H1 (cell line): ENCODE measurements around the gene SLC25A39.

ENCODE experiments used
- CBX5 ChIP-seq: fragments of 300-800, 300-1000 bp; sonication (generic); IDR thresholded peaks from 2 replicates; pipeline ENCODE4 v1.7.1; 2016; ENCODE audit warnings: antibody characterized with exemption, low read length, low read depth
- CEBPB ChIP-seq: IDR thresholded peaks from 2 replicates; pipeline ENCODE4 v1.6.1; 2012; ENCODE audit warnings: low read depth, low read length
- CREB1 ChIP-seq: IDR thresholded peaks from 2 replicates; pipeline ENCODE4 v1.6.1; 2012; ENCODE audit warnings: inconsistent platforms
- POLR2A ChIP-seq, 2 experiments: IDR thresholded peaks; 1 replicate in 1 of 2; 2 replicates in 1 of 2; pipeline ENCODE4 v1.6.1; 2011; ENCODE audit warnings: low read depth in 2 of 2, low read length in 2 of 2, mild to moderate bottlenecking in 2 of 2; ENCODE audit errors: control extremely low read depth in 1 of 2
- POLR2AphosphoS5 ChIP-seq: IDR thresholded peaks from 2 replicates; pipeline ENCODE4 v1.6.1; 2011; ENCODE audit warnings: low read depth, low read length
- RFX5 ChIP-seq: IDR thresholded peaks from 2 replicates; pipeline ENCODE4 v1.6.1; 2011; ENCODE audit warnings: low read depth, low read length, improper control_type of control experiment, borderline replicate concordance
- SIN3A ChIP-seq, 2 experiments: IDR thresholded peaks in 1 of 2; conservative IDR thresholded peaks in 1 of 2; 2 replicates each; pipeline ENCODE4 v1.6.1; 2011 to 2012; ENCODE audit warnings: low read length in 2 of 2, improper control_type of control experiment in 1 of 2, low read depth in 1 of 2, mild to moderate bottlenecking in 1 of 2
- SUZ12 ChIP-seq: fragments of 200-600 bp; sonication (generic); IDR thresholded peaks from 2 replicates; pipeline ENCODE4 v1.6.1; 2012; ENCODE audit warnings: mild to moderate bottlenecking, inconsistent platforms, low read length, moderate library complexity, mixed read lengths
- TAF1 ChIP-seq: IDR thresholded peaks from 2 replicates; pipeline ENCODE4 v1.6.1; 2011; ENCODE audit warnings: mild to moderate bottlenecking, low read depth, low read length
- YY1 ChIP-seq: IDR thresholded peaks from 2 replicates; pipeline ENCODE4 v1.6.1; 2011; ENCODE audit warnings: low read depth, mild to moderate bottlenecking, low read length
- TF ChIP-seq, protein P1 (sequence below), 3 experiments: IDR thresholded peaks; 1 replicate in 2 of 3; 2 replicates in 1 of 3; pipeline versions ENCODE4 v1.5.1 to v1.6.1; 2011; ENCODE audit warnings: low read length in 3 of 3, mild to moderate bottlenecking in 3 of 3, inconsistent platforms in 2 of 3, low read depth in 1 of 3, moderate library complexity in 1 of 3; ENCODE audit not compliant: insufficient read depth in 1 of 3; ENCODE audit errors: control extremely low read depth in 1 of 3
- TF ChIP-seq, protein P2 (sequence below): IDR thresholded peaks from 2 replicates; pipeline ENCODE4 v1.6.1; 2011; ENCODE audit warnings: low read length, improper control_type of control experiment
- TF ChIP-seq, protein P3 (sequence below): IDR thresholded peaks from 2 replicates; pipeline ENCODE4 v1.6.1; 2012; ENCODE audit warnings: low read length, inconsistent platforms

- no peak for TF ChIP-seq YY1
- TF ChIP-seq, protein P1, sequence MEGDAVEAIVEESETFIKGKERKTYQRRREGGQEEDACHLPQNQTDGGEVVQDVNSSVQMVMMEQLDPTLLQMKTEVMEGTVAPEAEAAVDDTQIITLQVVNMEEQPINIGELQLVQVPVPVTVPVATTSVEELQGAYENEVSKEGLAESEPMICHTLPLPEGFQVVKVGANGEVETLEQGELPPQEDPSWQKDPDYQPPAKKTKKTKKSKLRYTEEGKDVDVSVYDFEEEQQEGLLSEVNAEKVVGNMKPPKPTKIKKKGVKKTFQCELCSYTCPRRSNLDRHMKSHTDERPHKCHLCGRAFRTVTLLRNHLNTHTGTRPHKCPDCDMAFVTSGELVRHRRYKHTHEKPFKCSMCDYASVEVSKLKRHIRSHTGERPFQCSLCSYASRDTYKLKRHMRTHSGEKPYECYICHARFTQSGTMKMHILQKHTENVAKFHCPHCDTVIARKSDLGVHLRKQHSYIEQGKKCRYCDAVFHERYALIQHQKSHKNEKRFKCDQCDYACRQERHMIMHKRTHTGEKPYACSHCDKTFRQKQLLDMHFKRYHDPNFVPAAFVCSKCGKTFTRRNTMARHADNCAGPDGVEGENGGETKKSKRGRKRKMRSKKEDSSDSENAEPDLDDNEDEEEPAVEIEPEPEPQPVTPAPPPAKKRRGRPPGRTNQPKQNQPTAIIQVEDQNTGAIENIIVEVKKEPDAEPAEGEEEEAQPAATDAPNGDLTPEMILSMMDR (IDR thresholded peaks at IDR 0.05; ENCODE audit: control extremely low read depth in 1 of 3, insufficient read depth in 1 of 3, low read depth in 1 of 3, low read length in 3 of 3) = no peak
- no peak for TF ChIP-seq POLR2A (IDR thresholded peaks at IDR 0.05; ENCODE audit: control extremely low read depth in 1 of 2, low read depth in 2 of 2, low read length in 2 of 2)
- no peak for TF ChIP-seq CREB1
- TF ChIP-seq, protein P2, sequence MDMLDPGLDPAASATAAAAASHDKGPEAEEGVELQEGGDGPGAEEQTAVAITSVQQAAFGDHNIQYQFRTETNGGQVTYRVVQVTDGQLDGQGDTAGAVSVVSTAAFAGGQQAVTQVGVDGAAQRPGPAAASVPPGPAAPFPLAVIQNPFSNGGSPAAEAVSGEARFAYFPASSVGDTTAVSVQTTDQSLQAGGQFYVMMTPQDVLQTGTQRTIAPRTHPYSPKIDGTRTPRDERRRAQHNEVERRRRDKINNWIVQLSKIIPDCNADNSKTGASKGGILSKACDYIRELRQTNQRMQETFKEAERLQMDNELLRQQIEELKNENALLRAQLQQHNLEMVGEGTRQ = no peak
- TF ChIP-seq SUZ12 = no peak
- no peak for TF ChIP-seq RFX5
- no peak for TF ChIP-seq SIN3A (conservative IDR thresholded peaks at IDR 0.05 in 1 of 2, IDR thresholded peaks at IDR 0.05 in 1 of 2; ENCODE audit: low read depth in 1 of 2, low read length in 2 of 2)
- TF ChIP-seq CBX5 = no peak
- TF ChIP-seq CEBPB = no peak
- no peak for TF ChIP-seq POLR2AphosphoS5
- TF ChIP-seq TAF1 = no peak
- TF ChIP-seq, protein P3, sequence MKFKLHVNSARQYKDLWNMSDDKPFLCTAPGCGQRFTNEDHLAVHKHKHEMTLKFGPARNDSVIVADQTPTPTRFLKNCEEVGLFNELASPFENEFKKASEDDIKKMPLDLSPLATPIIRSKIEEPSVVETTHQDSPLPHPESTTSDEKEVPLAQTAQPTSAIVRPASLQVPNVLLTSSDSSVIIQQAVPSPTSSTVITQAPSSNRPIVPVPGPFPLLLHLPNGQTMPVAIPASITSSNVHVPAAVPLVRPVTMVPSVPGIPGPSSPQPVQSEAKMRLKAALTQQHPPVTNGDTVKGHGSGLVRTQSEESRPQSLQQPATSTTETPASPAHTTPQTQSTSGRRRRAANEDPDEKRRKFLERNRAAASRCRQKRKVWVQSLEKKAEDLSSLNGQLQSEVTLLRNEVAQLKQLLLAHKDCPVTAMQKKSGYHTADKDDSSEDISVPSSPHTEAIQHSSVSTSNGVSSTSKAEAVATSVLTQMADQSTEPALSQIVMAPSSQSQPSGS = no peak
Observed at GRCh38 chr17:44346064-44346844, 21.6 kb upstream of the SLC25A39 start.
